Peyer's patch (tissue), 4 donors: ENCODE measurements around the gene SMO. TPM values are rescaled to one million over a fixed set of nuclear protein-coding genes. Genes with fewer than 3 reads are reported as not detected.
"Not testable (repeated sequence)": the region's sequence is repeated elsewhere in the genome, so short reads cannot be mapped to it uniquely, and the experiment has no call there.

Source experiments
- DNase-seq, 3 donors: peaks; one replicate each; pipeline ENCODE4 v3.0.0-alpha.2; 2017 to 2019
- H3K27ac ChIP-seq, 4 donors: fragments of 200-600 bp; sonication (generic); one replicate each; pipeline ENCODE4 v1.5.1; 2016 to 2019
- H3K27me3 ChIP-seq, 2 donors: fragments of 200-600 bp; sonication (generic); one replicate each; pipeline ENCODE4 v1.5.1; 2019
- H3K36me3 ChIP-seq, 3 donors: fragments of 200-600 bp; sonication (generic); one replicate each; pipeline ENCODE4 v1.5.1; 2016 to 2019
- H3K4me1 ChIP-seq, 4 donors: fragments of 200-600 bp; sonication (generic); one replicate each; pipeline ENCODE4 v1.5.1; 2016 to 2019
- H3K4me3 ChIP-seq, 4 donors: fragments of 200-600 bp; sonication (generic); 1 replicate in 3 of 4; 2 replicates in 1 of 4; pipeline ENCODE4 v1.5.1; 2016 to 2019; ENCODE audit warnings: mild to moderate bottlenecking in 1 of 4
- H3K9me3 ChIP-seq, 4 donors: fragments of 200-600 bp; sonication (generic); one replicate each; pipeline ENCODE4 v1.5.1; 2016 to 2019; ENCODE audit warnings: mild to moderate bottlenecking in 1 of 4
- POLR2A ChIP-seq, 2 donors: fragments of 450-650 bp; IDR thresholded peaks; one replicate each; pipeline ENCODE4 v1.5.1; 2017; ENCODE audit warnings: antibody characterized with exemption in 2 of 2, mild to moderate bottlenecking in 2 of 2, moderate library complexity in 2 of 2
- total RNA-seq, 4 donors: library from RNA; depleted of rRNA; stranded (reverse); fragments of >200 nt; gene quantifications; one replicate each; pipeline ENCODE4 v1.1.0, GENCODE V29; 2016
- TF ChIP-seq, protein P1 (sequence below), 6 experiments: fragments of 450-650 bp in 4 of 6; fragments of 200-600 bp in 2 of 6; sonication (generic) in 1 of 6; IDR thresholded peaks; one replicate each; pipeline ENCODE4 v1.5.1; 2017 to 2019; ENCODE audit warnings: antibody characterized with exemption in 6 of 6, mild to moderate bottlenecking in 3 of 6, moderate library complexity in 1 of 6

The SMO gene
- total RNA-seq, 4 donors from 2014 or later = 0.70 to 14.9 (median 2.2) TPM

GRCh38 chr7:129213828-129214227 is 25.4 kb downstream of the SMO start:
- H3K4me1 ChIP-seq = peaks cover 0 to 5% (median 0%) of the 10 kb centered on the region in 4 donors
- no peaks in the 10 kb centered on the region for H3K9me3 ChIP-seq
- H3K27ac ChIP-seq = no peak overlapping the region
- no peaks in the 10 kb centered on the region for H3K36me3 ChIP-seq
- H3K27me3 ChIP-seq = no peaks in the 10 kb centered on the region
- TF ChIP-seq POLR2A (IDR thresholded peaks at IDR 0.05) = no peak
- TF ChIP-seq, protein P1, sequence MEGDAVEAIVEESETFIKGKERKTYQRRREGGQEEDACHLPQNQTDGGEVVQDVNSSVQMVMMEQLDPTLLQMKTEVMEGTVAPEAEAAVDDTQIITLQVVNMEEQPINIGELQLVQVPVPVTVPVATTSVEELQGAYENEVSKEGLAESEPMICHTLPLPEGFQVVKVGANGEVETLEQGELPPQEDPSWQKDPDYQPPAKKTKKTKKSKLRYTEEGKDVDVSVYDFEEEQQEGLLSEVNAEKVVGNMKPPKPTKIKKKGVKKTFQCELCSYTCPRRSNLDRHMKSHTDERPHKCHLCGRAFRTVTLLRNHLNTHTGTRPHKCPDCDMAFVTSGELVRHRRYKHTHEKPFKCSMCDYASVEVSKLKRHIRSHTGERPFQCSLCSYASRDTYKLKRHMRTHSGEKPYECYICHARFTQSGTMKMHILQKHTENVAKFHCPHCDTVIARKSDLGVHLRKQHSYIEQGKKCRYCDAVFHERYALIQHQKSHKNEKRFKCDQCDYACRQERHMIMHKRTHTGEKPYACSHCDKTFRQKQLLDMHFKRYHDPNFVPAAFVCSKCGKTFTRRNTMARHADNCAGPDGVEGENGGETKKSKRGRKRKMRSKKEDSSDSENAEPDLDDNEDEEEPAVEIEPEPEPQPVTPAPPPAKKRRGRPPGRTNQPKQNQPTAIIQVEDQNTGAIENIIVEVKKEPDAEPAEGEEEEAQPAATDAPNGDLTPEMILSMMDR (IDR thresholded peaks at IDR 0.05) = no peak
- DNase-seq = peak in 1 of 3 donors; percentile 17
- no peak overlapping the region for H3K4me3 ChIP-seq

DNA sequence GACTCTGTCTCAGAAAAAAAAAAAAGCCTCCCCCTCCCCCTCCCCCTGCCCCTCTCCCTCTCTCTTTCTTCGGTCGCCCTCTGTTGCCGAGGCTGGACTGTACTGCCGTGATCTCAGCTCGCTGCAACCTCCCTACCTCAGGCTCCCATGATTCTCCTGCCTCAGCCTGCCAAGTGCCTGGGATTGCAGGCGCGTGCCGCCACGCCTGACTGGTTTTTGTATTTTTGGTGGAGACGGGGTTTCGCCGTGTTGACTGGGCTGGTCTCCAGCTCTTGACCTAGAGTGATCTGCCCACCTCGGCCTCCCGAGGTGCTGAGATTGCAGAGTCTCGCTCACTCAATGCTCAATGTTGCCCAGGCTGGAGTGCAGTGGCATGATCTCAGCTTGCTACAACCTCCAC is 27.3 kb downstream of the SMO start:
- H3K27ac ChIP-seq, DNase-seq: not testable (repeated sequence)

GRCh38 chr7:129216101-129216715 is 27.8 kb downstream of the SMO start:
- peak in 1 of 3 donors; percentile 10 for DNase-seq
- not testable (repeated sequence) for H3K9me3 ChIP-seq, H3K27ac ChIP-seq, H3K27me3 ChIP-seq, H3K4me1 ChIP-seq, H3K4me3 ChIP-seq, H3K36me3 ChIP-seq

More for the DNA sequence above, 27.3 kb downstream of the SMO start:
- H3K36me3 ChIP-seq, H3K9me3 ChIP-seq, H3K4me1 ChIP-seq, H3K27me3 ChIP-seq, H3K4me3 ChIP-seq: not testable (repeated sequence)

GRCh38 chr7:129216821-129217416 is 28.5 kb downstream of the SMO start:
- not testable (repeated sequence) for H3K4me1 ChIP-seq, DNase-seq, H3K36me3 ChIP-seq, H3K27me3 ChIP-seq, H3K27ac ChIP-seq, H3K4me3 ChIP-seq, H3K9me3 ChIP-seq

DNA sequence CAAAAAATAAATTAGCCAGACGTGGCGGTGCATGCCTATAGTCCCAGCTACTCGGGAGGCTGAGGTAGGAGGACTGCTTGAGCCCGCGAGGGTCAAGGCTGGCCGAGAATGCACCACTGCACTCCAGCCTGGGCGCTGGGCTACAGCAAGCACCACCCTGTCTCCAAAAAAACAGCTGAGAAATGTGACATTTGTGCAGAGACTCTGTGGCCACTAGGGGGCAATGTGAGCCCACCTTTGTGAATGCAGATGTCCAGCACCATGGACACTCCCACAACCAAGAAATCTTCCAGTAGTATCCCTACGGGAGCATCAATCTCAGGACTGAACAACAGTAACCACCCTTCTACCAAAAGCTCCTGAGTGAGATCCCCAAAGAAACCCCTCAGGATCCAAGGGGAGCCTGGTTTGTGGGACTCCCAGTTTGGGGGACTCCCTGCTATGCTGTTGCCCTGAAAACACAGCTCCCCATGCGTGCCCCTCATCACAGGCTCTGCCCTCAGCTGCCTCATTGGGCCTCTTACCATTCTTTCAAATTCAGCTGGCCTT is 30.2 kb downstream of the SMO start:
- Histone ChIP-seq H3K9me3 (no peaks in the 10 kb centered on the region), H3K4me1 (peaks cover 0 to 5% (median 0%) of the 10 kb centered on the region in 4 donors), H3K27ac (no peak overlapping the region), H3K36me3 (no peaks in the 10 kb centered on the region), H3K27me3 (no peaks in the 10 kb centered on the region), H3K4me3 (no peak overlapping the region)
- no peak for TF ChIP-seq POLR2A (IDR thresholded peaks at IDR 0.05)
- TF ChIP-seq, protein P1 (IDR thresholded peaks at IDR 0.05) = peak; percentile 77 to 93 (median 92)
- peak; percentile 80 to 94 (median 82) for DNase-seq

DNA sequence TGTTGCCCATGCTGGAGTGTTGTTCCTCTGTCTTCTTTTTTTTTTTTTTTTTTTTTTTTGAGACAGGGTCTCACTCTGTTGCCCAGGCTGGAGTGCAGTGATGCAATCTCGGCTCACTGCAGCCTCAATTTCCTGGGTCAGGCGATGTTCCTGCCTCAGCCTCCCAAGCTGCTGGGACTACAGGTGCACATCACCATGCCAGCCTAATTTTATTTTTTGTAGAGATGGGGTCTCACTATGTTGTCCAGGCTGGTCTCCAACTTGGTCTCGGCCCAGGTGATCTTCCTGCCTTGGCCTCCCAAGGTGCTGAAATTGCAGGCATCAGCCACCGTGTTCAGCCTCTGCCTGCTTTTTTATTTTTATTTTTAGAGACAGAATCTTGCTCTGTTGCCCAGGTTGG is 30.7 kb downstream of the SMO start:
- not testable (repeated sequence) for H3K4me3 ChIP-seq, H3K36me3 ChIP-seq, DNase-seq

DNA sequence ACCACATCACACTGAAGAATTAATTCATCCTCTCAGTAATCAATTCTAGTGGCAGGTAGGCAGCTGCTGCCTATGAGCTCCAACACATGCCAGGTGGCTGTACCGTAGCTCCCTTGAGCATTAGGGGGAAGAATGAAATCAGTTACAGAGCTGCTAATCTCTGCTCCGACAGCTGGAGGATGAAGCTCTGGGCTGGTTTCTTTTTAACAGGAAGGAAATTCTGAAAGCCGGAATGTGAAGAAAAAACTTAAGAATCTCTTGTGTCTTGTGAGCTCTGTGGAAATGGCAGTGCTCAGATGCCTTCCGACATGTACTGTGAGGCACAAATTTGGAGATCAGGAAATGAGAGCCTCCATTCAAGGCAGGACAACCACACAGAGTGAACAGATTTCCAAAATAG is 33.6 kb downstream of the SMO start:
- peaks cover 0 to 9% (median 3%) of the 10 kb centered on the region in 4 donors for H3K4me1 ChIP-seq
- no peak overlapping the region for H3K4me3 ChIP-seq
- H3K36me3 ChIP-seq = no peaks in the 10 kb centered on the region
- H3K27me3 ChIP-seq = no peaks in the 10 kb centered on the region
- DNase-seq = no peak
- no peak for TF ChIP-seq POLR2A (IDR thresholded peaks at IDR 0.05)
- TF ChIP-seq, protein P1 (IDR thresholded peaks at IDR 0.05) = no peak
- H3K27ac ChIP-seq = no peak overlapping the region
- no peaks in the 10 kb centered on the region for H3K9me3 ChIP-seq

More for the DNA sequence above, 30.7 kb downstream of the SMO start:
- H3K4me1 ChIP-seq, H3K9me3 ChIP-seq, H3K27ac ChIP-seq, H3K27me3 ChIP-seq: not testable (repeated sequence)
